ENCODE measurements around the gene CDH4.

The CDH4 gene

DNA sequence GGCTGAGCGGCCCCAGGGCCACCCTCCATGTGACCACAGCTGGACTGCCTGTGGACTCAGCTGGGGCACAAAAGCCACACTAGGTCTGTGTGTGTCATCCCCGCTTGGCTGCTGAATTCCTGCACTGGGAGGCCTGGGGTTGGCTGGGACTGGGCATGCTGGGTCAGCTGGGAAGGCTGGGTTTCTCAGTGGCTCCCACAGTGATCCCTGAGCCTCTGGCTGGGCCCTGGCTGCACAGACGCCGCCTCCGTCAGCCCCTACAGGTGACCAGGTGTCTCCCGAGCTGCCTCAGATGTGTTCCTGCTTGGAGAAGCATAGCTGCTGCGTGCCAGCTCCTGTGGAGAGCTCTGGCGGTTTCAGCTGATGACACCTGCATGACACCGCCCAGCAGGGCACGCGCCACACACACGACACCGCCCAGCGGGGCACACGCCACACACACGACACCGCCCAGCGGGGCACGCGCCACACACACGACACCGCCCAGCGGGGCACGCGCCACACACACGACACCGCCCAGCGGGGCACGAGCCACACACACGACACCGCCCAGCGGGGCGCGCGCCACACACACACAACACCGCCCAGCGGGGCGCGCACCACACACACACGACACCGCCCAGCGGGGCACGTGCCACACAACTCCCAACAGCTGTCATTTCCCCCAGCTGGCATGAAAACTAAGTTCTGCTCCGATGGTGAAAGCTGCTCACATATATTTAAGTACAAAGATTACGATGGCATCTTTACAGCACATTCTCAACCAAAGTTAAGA lies 724.8 kb downstream of the CDH4 start:
- no peak for TF ChIP-seq EZH2 (IDR thresholded peaks at IDR 0.05; ENCODE audit: borderline replicate concordance, low read depth, low read length, severe bottlenecking)
- TF ChIP-seq, protein P1, sequence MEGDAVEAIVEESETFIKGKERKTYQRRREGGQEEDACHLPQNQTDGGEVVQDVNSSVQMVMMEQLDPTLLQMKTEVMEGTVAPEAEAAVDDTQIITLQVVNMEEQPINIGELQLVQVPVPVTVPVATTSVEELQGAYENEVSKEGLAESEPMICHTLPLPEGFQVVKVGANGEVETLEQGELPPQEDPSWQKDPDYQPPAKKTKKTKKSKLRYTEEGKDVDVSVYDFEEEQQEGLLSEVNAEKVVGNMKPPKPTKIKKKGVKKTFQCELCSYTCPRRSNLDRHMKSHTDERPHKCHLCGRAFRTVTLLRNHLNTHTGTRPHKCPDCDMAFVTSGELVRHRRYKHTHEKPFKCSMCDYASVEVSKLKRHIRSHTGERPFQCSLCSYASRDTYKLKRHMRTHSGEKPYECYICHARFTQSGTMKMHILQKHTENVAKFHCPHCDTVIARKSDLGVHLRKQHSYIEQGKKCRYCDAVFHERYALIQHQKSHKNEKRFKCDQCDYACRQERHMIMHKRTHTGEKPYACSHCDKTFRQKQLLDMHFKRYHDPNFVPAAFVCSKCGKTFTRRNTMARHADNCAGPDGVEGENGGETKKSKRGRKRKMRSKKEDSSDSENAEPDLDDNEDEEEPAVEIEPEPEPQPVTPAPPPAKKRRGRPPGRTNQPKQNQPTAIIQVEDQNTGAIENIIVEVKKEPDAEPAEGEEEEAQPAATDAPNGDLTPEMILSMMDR (IDR thresholded peaks at IDR 0.05; ENCODE audit: borderline replicate concordance, extremely low read depth, low read length, poor library complexity, severe bottlenecking), result no peak
- Histone ChIP-seq H3K4me1 (ENCODE audit: insufficient read depth, low read length) (no peaks in the 10 kb centered on the region), H3K9ac (ENCODE audit: low read depth, low read length) (no peak overlapping the region), H3K27ac (ENCODE audit: low read length) (no peak overlapping the region), H4K20me1 (ENCODE audit: insufficient read depth, low read length) (peaks cover 44% of the 10 kb centered on the region), H3K79me2 (ENCODE audit: insufficient read depth, low read length) (peaks cover 32% of the 10 kb centered on the region), H3K4me3 (ENCODE audit: low read depth in 1 of 2, low read length in 2 of 2) (no peak overlapping the region), H3K27me3 (ENCODE audit: insufficient read depth, low read length, poor library complexity) (no peaks in the 10 kb centered on the region), H3K9me3 (ENCODE audit: insufficient read depth, low read length, severe bottlenecking) (no peaks in the 10 kb centered on the region), H3K4me2 (ENCODE audit: insufficient read depth, low read length) (no peak overlapping the region), H3K36me3 (ENCODE audit: insufficient read depth, low read length) (peaks cover 73% of the 10 kb centered on the region), H2AFZ (ENCODE audit: low read depth, low read length) (no peak overlapping the region)
- DNase-seq (no peak), ATAC-seq (ENCODE audit: insufficient read depth, low read depth) (no peak)

DNA sequence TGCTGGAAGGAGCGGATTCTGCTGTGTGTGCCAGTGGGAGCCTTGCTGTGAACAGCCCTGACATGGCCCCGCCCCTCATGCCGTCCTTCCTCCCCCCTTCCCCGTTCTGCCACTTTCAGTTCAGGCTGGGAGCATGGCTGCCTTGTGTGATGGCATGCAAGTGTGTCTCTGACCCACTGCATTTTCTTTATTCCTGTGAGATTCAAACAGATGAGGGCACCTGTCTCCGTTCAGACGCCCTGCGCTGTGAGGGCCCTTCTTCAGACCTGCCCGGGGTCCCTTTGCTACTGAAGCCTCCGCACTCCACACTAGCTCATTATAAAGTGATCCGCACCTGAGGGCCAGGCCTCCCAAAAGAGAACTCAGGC lies 725.3 kb downstream of the CDH4 start:
- H3K4me3 ChIP-seq (ENCODE audit: low read depth in 1 of 2, low read length in 2 of 2), result no peak overlapping the region
- H3K79me2 ChIP-seq (ENCODE audit: insufficient read depth, low read length), result peaks cover 37% of the 10 kb centered on the region
- H4K20me1 ChIP-seq (ENCODE audit: insufficient read depth, low read length), result peaks cover 42% of the 10 kb centered on the region
- peaks cover 70% of the 10 kb centered on the region for H3K36me3 ChIP-seq (ENCODE audit: insufficient read depth, low read length)
- H2AFZ ChIP-seq (ENCODE audit: low read depth, low read length), result no peak overlapping the region
- H3K9ac ChIP-seq (ENCODE audit: low read depth, low read length), result no peak overlapping the region
- TF ChIP-seq EZH2 (IDR thresholded peaks at IDR 0.05; ENCODE audit: borderline replicate concordance, low read depth, low read length, severe bottlenecking), result no peak
- TF ChIP-seq, protein P1 (IDR thresholded peaks at IDR 0.05; ENCODE audit: borderline replicate concordance, extremely low read depth, low read length, poor library complexity, severe bottlenecking), result no peak
- ATAC-seq (ENCODE audit: insufficient read depth, low read depth), result no peak
- no peaks in the 10 kb centered on the region for H3K27me3 ChIP-seq (ENCODE audit: insufficient read depth, low read length, poor library complexity)
- no peak for DNase-seq
- H3K4me1 ChIP-seq (ENCODE audit: insufficient read depth, low read length), result no peaks in the 10 kb centered on the region
- H3K9me3 ChIP-seq (ENCODE audit: insufficient read depth, low read length, severe bottlenecking), result no peaks in the 10 kb centered on the region
- no peak overlapping the region for H3K27ac ChIP-seq (ENCODE audit: low read length)
- H3K4me2 ChIP-seq (ENCODE audit: insufficient read depth, low read length), result no peak overlapping the region

DNA sequence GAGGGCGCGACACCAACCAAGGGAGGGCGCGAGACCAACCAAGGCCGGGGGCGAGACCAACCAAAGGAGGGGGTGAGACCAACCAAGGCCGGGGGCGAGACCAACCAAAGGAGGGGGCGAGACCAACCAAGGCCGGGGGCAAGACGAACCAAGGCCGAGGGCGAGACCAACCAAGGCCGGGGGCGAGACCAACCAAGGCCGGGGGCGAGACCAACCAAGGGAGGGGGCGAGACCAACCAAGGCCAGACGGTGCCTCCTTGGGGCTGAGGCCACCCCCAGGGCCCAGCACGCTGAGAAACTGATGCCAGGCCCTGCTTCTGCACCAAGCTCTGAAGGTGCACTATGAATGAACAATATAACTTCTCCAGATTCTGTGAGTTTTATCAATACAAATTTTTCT lies 726.4 kb downstream of the CDH4 start:
- Histone ChIP-seq H3K79me2 (ENCODE audit: insufficient read depth, low read length) (peaks cover 40% of the 10 kb centered on the region), H2AFZ (ENCODE audit: low read depth, low read length) (no peak overlapping the region), H4K20me1 (ENCODE audit: insufficient read depth, low read length) (peaks cover 47% of the 10 kb centered on the region), H3K4me1 (ENCODE audit: insufficient read depth, low read length) (no peaks in the 10 kb centered on the region), H3K9ac (ENCODE audit: low read depth, low read length) (no peak overlapping the region), H3K4me2 (ENCODE audit: insufficient read depth, low read length) (no peak overlapping the region), H3K27ac (ENCODE audit: low read length) (no peak overlapping the region), H3K9me3 (ENCODE audit: insufficient read depth, low read length, severe bottlenecking) (no peaks in the 10 kb centered on the region), H3K4me3 (ENCODE audit: low read depth in 1 of 2, low read length in 2 of 2) (no peak overlapping the region), H3K36me3 (ENCODE audit: insufficient read depth, low read length) (peaks cover 67% of the 10 kb centered on the region), H3K27me3 (ENCODE audit: insufficient read depth, low read length, poor library complexity) (no peaks in the 10 kb centered on the region)
- ATAC-seq (ENCODE audit: insufficient read depth, low read depth), result no peak
- TF ChIP-seq, protein P1 (IDR thresholded peaks at IDR 0.05; ENCODE audit: borderline replicate concordance, extremely low read depth, low read length, poor library complexity, severe bottlenecking), result no peak
- TF ChIP-seq EZH2 (IDR thresholded peaks at IDR 0.05; ENCODE audit: borderline replicate concordance, low read depth, low read length, severe bottlenecking), result no peak
- DNase-seq, result no peak
